Ovary (tissue), 9 donors: ENCODE measurements around the gene DNMT1. TPM values are rescaled to one million over a fixed set of nuclear protein-coding genes. Genes with fewer than 3 reads are reported as not detected.

Source experiments
- DNase-seq, 5 donors: peaks; one replicate each; pipeline ENCODE4 v3.0.0-alpha.2; 2019 to 2020
- H3K27ac ChIP-seq, 2 donors: fragments of 200-600 bp; one replicate each; pipeline versions ENCODE4 v1.5.1 to v1.8.0; 2019 to 2022
- H3K27me3 ChIP-seq: fragments of 200-600 bp; one replicate; pipeline ENCODE4 v1.8.0; 2022
- H3K36me3 ChIP-seq: fragments of 200-600 bp; sonication (generic); one replicate; pipeline ENCODE4 v1.5.1; 2019
- H3K4me1 ChIP-seq: one replicate; pipeline ENCODE4 v1.8.1; 2013; ENCODE audit warnings: mild to moderate bottlenecking, moderate library complexity; ENCODE audit not compliant: insufficient read depth
- H3K4me3 ChIP-seq: fragments of 200-600 bp; sonication (generic); one replicate; pipeline ENCODE4 v1.5.1; 2017
- H3K9me3 ChIP-seq, 2 donors: fragments of 200-600 bp in 1 of 2; sonication (generic) in 1 of 2; one replicate each; pipeline versions ENCODE4 v1.5.1 to v1.8.1; 2013 to 2019; ENCODE audit warnings: mild to moderate bottlenecking in 1 of 2, moderate library complexity in 1 of 2
- CTCF ChIP-seq, 3 donors: fragments of 450-650 bp in 2 of 3; fragments of 200-600 bp in 1 of 3; IDR thresholded peaks; one replicate each; pipeline versions ENCODE4 v1.5.1 to v1.8.0; 2016 to 2022; ENCODE audit warnings: antibody characterized with exemption in 3 of 3, mild to moderate bottlenecking in 1 of 3
- EP300 ChIP-seq: sonication (generic); formaldehyde crosslinking; IDR thresholded peaks from one replicate; pipeline ENCODE4 v1.6.1; 2017; ENCODE audit warnings: antibody characterized with exemption
- POLR2A ChIP-seq: fragments of 450-650 bp; IDR thresholded peaks from one replicate; pipeline ENCODE4 v1.6.1; 2017; ENCODE audit warnings: antibody characterized with exemption, mild to moderate bottlenecking, moderate library complexity
- WGBS, 3 donors: extraction: QIAGEN DNeasy Blood & Tissue Kit in 1 of 3; methylation state at CpG; one replicate each; pipeline versions ENCODE4 v1.1.5 to v1.1.7; 2013 to 2017; 5-methylcytosine and 5-hydroxymethylcytosine counted together
- intact Hi-C, 4 donors: fragments of 100-400 bp; cut with DNase I; formaldehyde crosslinking; loops; one replicate each; pipeline versions ENCODE4 v1.11.0 to v1.15.1; 2022 to 2023
- polyA plus RNA-seq, 2 donors: library from polyadenylated mRNA; stranded (reverse); fragments of 200-250 nt in 1 of 2; fragments of 350-450 nt in 1 of 2; fragmentation: Illumina TruSeq in 1 of 2; extraction: RNeasy Lipid Tissue Mini Kit (QIAGEN cat#74804) in 1 of 2; gene quantifications; one replicate each; pipeline ENCODE4 v1.2.3, GENCODE V29; 2013 to 2014
- total RNA-seq, 7 donors: library from RNA; depleted of rRNA in 2 of 7; stranded (reverse); fragments of >200 nt in 2 of 7; fragmentation: NEBNext Ultra II Directional in 3 of 7; extraction: Animal tissue kit (Norgen Biotek cat#: 25700) in 3 of 7; gene quantifications; one replicate each; pipeline versions ENCODE4 v1.1.0 to v1.2.4, GENCODE V29; 2016 to 2023
- donor health status: DM: no; HTN: no; CAD: no; lungs with moderate emphysema.
- donor health status: DM: no; HTN: no; CAD: no.
- donor health status: Bipolar disorder and iron deficiency.
- donor health status: DM: yes; HTN: yes; CAD: no.
- donor health status: DM: no; HTN: no; CAD: no.
- donor health status: DM: yes; HTN: yes; CAD: no.

DNMT1 gene
- total and polyA plus RNA-seq, 9 donors = 19.8 to 74.2 (median 41.8) TPM

GRCh38 chr19:10109528-10109927, 85.2 kb downstream of the DNMT1 start:
- no peak for DNase-seq
- Histone ChIP-seq H3K36me3 (no peaks in the 10 kb centered on the region), H3K9me3 (no peaks in the 10 kb centered on the region), H3K4me1 (peaks cover 2% of the 10 kb centered on the region), H3K4me3 (no peak overlapping the region), H3K27me3 (no peaks in the 10 kb centered on the region), H3K27ac (no peak overlapping the region)
- TF ChIP-seq POLR2A (no peak), CTCF (IDR thresholded peaks at IDR 0.05) (no peak), EP300 (no peak)
- WGBS, 3 donors = 85 to 89% (median 88%) methylated on average over 14 of the region's 14 CpGs
- intact Hi-C loops = loop anchor here in 1 of 4 donors (10.0 kb wide), 1 partner anchor 135 kb away; no protein-coding TSS in a partner anchor

GRCh38 chr19:10107817-10108367, 86.9 kb downstream of the DNMT1 start:
- intact Hi-C loops = loop anchor here in 1 of 4 donors (10.0 kb wide), 1 partner anchor 137 kb away; no protein-coding TSS in a partner anchor
- DNase-seq = no peak
- WGBS, 3 donors = 90 to 92% (median 91%) methylated on average over 12 to 14 of the region's 14 CpGs
- TF ChIP-seq EP300 (no peak), POLR2A (no peak), CTCF (IDR thresholded peaks at IDR 0.05) (no peak)
- no peaks in the 10 kb centered on the region for H3K27me3 ChIP-seq
- no peaks in the 10 kb centered on the region for H3K36me3 ChIP-seq
- H3K27ac ChIP-seq = no peak overlapping the region
- no peak overlapping the region for H3K4me3 ChIP-seq
- H3K4me1 ChIP-seq = peaks cover 2% of the 10 kb centered on the region
- H3K9me3 ChIP-seq = no peaks in the 10 kb centered on the region

GRCh38 chr19:10107254-10107653, 87.5 kb downstream of the DNMT1 start:
- TF ChIP-seq EP300 (no peak), CTCF (IDR thresholded peaks at IDR 0.05) (no peak), POLR2A (no peak)
- no peaks in the 10 kb centered on the region for H3K36me3 ChIP-seq
- H3K4me3 ChIP-seq = no peak overlapping the region
- intact Hi-C loops = loop anchor here in 1 of 4 donors (10.0 kb wide), 1 partner anchor 138 kb away; no protein-coding TSS in a partner anchor
- no peak for DNase-seq
- peaks cover 2% of the 10 kb centered on the region for H3K4me1 ChIP-seq
- no peak overlapping the region for H3K27ac ChIP-seq
- no peaks in the 10 kb centered on the region for H3K9me3 ChIP-seq
- WGBS, 3 donors = 65 to 82% (median 71%) methylated on average over 10 of the region's 10 CpGs
- no peaks in the 10 kb centered on the region for H3K27me3 ChIP-seq

- peak within 1 kb of the TSS in 1 of 2 donors; percentile 43 for H3K27ac ChIP-seq
These were observed 88.4 kb downstream of the DNMT1 start, which contains the start of gene PPAN for GRCh38 chr19:10106100-10106936. Gene PPAN (plus strand): TSS chr19:10106362. CDS start chr19:10106395, 33 bp downstream.

More at GRCh38 chr19:10106100-10106936, 88.4 kb downstream of the DNMT1 start, which contains the start of gene PPAN:
- no peaks in the 10 kb centered on the region for H3K36me3 ChIP-seq
- no peaks in the 10 kb centered on the region for H3K27me3 ChIP-seq
- intact Hi-C loops = loop anchor here in 1 of 4 donors (10.0 kb wide), 1 partner anchor 138 kb away; no protein-coding TSS in a partner anchor
- no peak for TF ChIP-seq CTCF (IDR thresholded peaks at IDR 0.05)
- TF ChIP-seq POLR2A = peak; percentile 79
- TF ChIP-seq EP300 = no peak
- H3K4me3 ChIP-seq = peak within 1 kb of the TSS; percentile 70
- peaks cover 2% of the 10 kb centered on the region for H3K4me1 ChIP-seq
- WGBS, 3 donors = 1 to 2% (median 1%) methylated on average over 58 to 71 of the region's 71 CpGs
- peak; percentile 97 to 99 (median 98) for DNase-seq
- H3K9me3 ChIP-seq = no peaks in the 10 kb centered on the region
